SU-DHL-6 (cell line): ENCODE data around the gene TCERG1.

ENCODE experiments used
- EZH2phosphoT487 ChIP-seq: fragments of 200-600 bp; sonication (generic), shearing (Covaris generic); conservative IDR thresholded peaks from 2 replicates; pipeline ENCODE4 v1.6.1; 2018; ENCODE audit warnings: mild to moderate bottlenecking, antibody characterized with exemption, low read length, moderate library complexity, mixed read lengths
- TF ChIP-seq, protein P1 (sequence below): fragments of 200-600 bp; sonication (generic); IDR thresholded peaks from one replicate; pipeline ENCODE4 v1.5.1; 2017; ENCODE audit warnings: antibody characterized with exemption, mild to moderate bottlenecking, low read length, moderate library complexity; ENCODE audit not compliant: insufficient read depth, poor library complexity, severe bottlenecking

DNA sequence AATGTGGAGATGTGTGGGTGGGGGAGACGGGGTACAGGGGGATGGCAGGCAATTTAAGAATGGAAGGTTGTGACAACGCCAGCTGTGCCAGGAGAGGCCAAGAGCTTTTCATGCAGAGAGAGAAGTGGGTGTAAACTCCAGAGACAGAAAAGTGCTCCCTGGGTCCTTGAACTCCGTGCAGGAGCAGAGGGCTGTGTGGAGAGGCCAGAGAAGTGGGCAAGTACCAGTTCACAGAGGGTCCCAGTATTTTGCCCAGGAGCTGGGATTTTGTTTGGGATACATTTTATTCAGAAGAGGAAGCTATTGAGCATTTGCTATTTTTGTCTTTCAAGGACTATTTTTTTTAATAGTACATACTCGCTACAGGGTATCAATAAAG is 19.5 kb upstream of the TCERG1 start:
- TF ChIP-seq, protein P1, sequence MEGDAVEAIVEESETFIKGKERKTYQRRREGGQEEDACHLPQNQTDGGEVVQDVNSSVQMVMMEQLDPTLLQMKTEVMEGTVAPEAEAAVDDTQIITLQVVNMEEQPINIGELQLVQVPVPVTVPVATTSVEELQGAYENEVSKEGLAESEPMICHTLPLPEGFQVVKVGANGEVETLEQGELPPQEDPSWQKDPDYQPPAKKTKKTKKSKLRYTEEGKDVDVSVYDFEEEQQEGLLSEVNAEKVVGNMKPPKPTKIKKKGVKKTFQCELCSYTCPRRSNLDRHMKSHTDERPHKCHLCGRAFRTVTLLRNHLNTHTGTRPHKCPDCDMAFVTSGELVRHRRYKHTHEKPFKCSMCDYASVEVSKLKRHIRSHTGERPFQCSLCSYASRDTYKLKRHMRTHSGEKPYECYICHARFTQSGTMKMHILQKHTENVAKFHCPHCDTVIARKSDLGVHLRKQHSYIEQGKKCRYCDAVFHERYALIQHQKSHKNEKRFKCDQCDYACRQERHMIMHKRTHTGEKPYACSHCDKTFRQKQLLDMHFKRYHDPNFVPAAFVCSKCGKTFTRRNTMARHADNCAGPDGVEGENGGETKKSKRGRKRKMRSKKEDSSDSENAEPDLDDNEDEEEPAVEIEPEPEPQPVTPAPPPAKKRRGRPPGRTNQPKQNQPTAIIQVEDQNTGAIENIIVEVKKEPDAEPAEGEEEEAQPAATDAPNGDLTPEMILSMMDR, result no peak
- TF ChIP-seq EZH2phosphoT487, result no peak
